Keratinocyte (primary cell): ENCODE measurements around the gene ABI3BP.

Experiments used
- EZH2 ChIP-seq: IDR thresholded peaks from one replicate; pipeline ENCODE4 v1.6.1; 2012; ENCODE audit warnings: inconsistent platforms, mild to moderate bottlenecking, low read length, moderate library complexity
- TF ChIP-seq, protein P1 (sequence below), 3 experiments: IDR thresholded peaks in 1 of 3; conservative IDR thresholded peaks in 1 of 3; optimal IDR thresholded peaks in 1 of 3; 2 replicates in 2 of 3; 3 replicates in 1 of 3; pipeline versions ENCODE3 to v1.5.1; 2011; ENCODE audit warnings: low read length in 3 of 3, mild to moderate bottlenecking in 3 of 3, moderate library complexity in 2 of 3, control low read depth in 1 of 3, inconsistent platforms in 1 of 3; ENCODE audit not compliant: insufficient read depth in 2 of 3; ENCODE audit errors: extremely low read depth in 1 of 3

- TF ChIP-seq, protein P1, sequence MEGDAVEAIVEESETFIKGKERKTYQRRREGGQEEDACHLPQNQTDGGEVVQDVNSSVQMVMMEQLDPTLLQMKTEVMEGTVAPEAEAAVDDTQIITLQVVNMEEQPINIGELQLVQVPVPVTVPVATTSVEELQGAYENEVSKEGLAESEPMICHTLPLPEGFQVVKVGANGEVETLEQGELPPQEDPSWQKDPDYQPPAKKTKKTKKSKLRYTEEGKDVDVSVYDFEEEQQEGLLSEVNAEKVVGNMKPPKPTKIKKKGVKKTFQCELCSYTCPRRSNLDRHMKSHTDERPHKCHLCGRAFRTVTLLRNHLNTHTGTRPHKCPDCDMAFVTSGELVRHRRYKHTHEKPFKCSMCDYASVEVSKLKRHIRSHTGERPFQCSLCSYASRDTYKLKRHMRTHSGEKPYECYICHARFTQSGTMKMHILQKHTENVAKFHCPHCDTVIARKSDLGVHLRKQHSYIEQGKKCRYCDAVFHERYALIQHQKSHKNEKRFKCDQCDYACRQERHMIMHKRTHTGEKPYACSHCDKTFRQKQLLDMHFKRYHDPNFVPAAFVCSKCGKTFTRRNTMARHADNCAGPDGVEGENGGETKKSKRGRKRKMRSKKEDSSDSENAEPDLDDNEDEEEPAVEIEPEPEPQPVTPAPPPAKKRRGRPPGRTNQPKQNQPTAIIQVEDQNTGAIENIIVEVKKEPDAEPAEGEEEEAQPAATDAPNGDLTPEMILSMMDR (optimal IDR thresholded peaks at IDR 0.05 in 1 of 3, IDR thresholded peaks at IDR 0.05 in 1 of 3, conservative IDR thresholded peaks at IDR 0.05 in 1 of 3; ENCODE audit: extremely low read depth in 1 of 3, insufficient read depth in 2 of 3, low read length in 3 of 3) = no peak
- no peak for TF ChIP-seq EZH2
Observed at GRCh38 chr3:101009386-101009785, 16.2 kb upstream of the ABI3BP start.
